ENCODE results near the gene CCDC12.

Gene CCDC12

GRCh38 chr3:46905213-46905560, 71.4 kb downstream of the CCDC12 start:
- CTCF ChIA-PET, result no interaction called here
- TF ChIP-seq HDGF (IDR thresholded peaks at IDR 0.05; ENCODE audit: borderline replicate concordance) (no peak), SUZ12 (IDR thresholded peaks at IDR 0.05) (no peak), FOXM1 (IDR thresholded peaks at IDR 0.05; ENCODE audit: borderline replicate concordance) (no peak), ZNF384 (IDR thresholded peaks at IDR 0.05) (no peak), LEF1 (IDR thresholded peaks at IDR 0.05; ENCODE audit: borderline replicate concordance) (no peak), L3MBTL2 (conservative IDR thresholded peaks at IDR 0.05) (no peak), SP1 (IDR thresholded peaks at IDR 0.05) (no peak), CTBP1 (IDR thresholded peaks at IDR 0.05; ENCODE audit: borderline replicate concordance) (no peak), ELF4 (IDR thresholded peaks at IDR 0.05) (no peak), FOXK2 (IDR thresholded peaks at IDR 0.05) (no peak)
- POLR2A ChIA-PET, result no interaction called here
- DNase-seq (ENCODE audit: extremely low spot score), result no peak

GRCh38 chr3:46904303-46905212, 72.0 kb downstream of the CCDC12 start:
- ChIA-PET CTCF (interaction anchor here (0.6 kb wide), 1 partner anchor 14 kb away, joined by 3 read pairs; no protein-coding TSS in a partner anchor), POLR2A (no interaction called here)
- TF ChIP-seq TARDBP (IDR thresholded peaks at IDR 0.05) (no peak), FOXM1 (IDR thresholded peaks at IDR 0.05; ENCODE audit: borderline replicate concordance) (no peak), SUZ12 (IDR thresholded peaks at IDR 0.05) (no peak), ARNT (IDR thresholded peaks at IDR 0.05) (no peak), ZNF384 (IDR thresholded peaks at IDR 0.05) (no peak), HDGF (IDR thresholded peaks at IDR 0.05; ENCODE audit: borderline replicate concordance) (no peak), SP1 (IDR thresholded peaks at IDR 0.05) (no peak), LEF1 (IDR thresholded peaks at IDR 0.05; ENCODE audit: borderline replicate concordance) (no peak), CTBP1 (IDR thresholded peaks at IDR 0.05; ENCODE audit: borderline replicate concordance) (no peak), L3MBTL2 (conservative IDR thresholded peaks at IDR 0.05) (no peak), FOXK2 (IDR thresholded peaks at IDR 0.05) (no peak), PKNOX1 (IDR thresholded peaks at IDR 0.05) (no peak), BHLHE40 (IDR thresholded peaks at IDR 0.05; ENCODE audit: borderline replicate concordance) (no peak), FOXA1 (IDR thresholded peaks at IDR 0.05) (no peak), ELF4 (IDR thresholded peaks at IDR 0.05) (no peak), NFRKB (IDR thresholded peaks at IDR 0.05) (no peak)
- no peak for DNase-seq (ENCODE audit: extremely low spot score)

GRCh38 chr3:46903341-46904302, 72.9 kb downstream of the CCDC12 start:
- TF ChIP-seq SP1 (IDR thresholded peaks at IDR 0.05) (no peak), LEF1 (IDR thresholded peaks at IDR 0.05; ENCODE audit: borderline replicate concordance) (no peak), ZNF384 (IDR thresholded peaks at IDR 0.05) (no peak), ARNT (IDR thresholded peaks at IDR 0.05) (no peak), CTBP1 (IDR thresholded peaks at IDR 0.05; ENCODE audit: borderline replicate concordance) (no peak), L3MBTL2 (conservative IDR thresholded peaks at IDR 0.05) (no peak)
- ChIA-PET CTCF (no interaction called here), POLR2A (no interaction called here)
- no peak for DNase-seq (ENCODE audit: extremely low spot score)

DNA sequence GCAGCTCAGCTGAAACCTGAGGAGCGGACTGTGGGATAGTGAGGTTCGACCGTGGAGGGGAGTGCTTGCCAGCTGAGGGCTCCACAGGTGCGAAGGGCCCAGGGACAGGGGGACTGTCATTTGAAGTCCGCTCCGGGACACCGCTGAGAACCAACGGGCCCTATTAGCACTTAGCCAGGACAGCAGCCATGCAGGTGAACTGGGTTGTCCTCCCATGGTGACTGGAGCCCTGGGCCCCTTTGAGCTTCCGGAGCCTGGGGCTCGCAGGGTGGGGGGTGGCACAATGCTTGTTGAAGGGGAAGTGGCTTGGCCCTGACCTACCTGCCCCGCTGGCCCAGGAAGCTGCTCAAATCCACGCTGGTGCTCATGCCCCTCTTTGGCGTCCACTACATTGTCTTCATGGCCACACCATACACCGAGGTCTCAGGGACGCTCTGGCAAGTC, 74.3 kb downstream of the CCDC12 start:
- DNase-seq (ENCODE audit: extremely low spot score), result no peak
- TF ChIP-seq TARDBP (IDR thresholded peaks at IDR 0.05) (no peak), PKNOX1 (IDR thresholded peaks at IDR 0.05) (no peak), ZNF384 (IDR thresholded peaks at IDR 0.05) (no peak), NFRKB (IDR thresholded peaks at IDR 0.05) (no peak), ELF4 (IDR thresholded peaks at IDR 0.05) (no peak), CTBP1 (IDR thresholded peaks at IDR 0.05; ENCODE audit: borderline replicate concordance) (no peak), FOXK2 (IDR thresholded peaks at IDR 0.05) (no peak), L3MBTL2 (conservative IDR thresholded peaks at IDR 0.05) (no peak), SUZ12 (IDR thresholded peaks at IDR 0.05) (no peak), LEF1 (IDR thresholded peaks at IDR 0.05; ENCODE audit: borderline replicate concordance) (no peak), HDGF (IDR thresholded peaks at IDR 0.05; ENCODE audit: borderline replicate concordance) (no peak), ARNT (IDR thresholded peaks at IDR 0.05) (no peak), FOXM1 (IDR thresholded peaks at IDR 0.05; ENCODE audit: borderline replicate concordance) (no peak), BHLHE40 (IDR thresholded peaks at IDR 0.05; ENCODE audit: borderline replicate concordance) (no peak), SP1 (IDR thresholded peaks at IDR 0.05) (no peak), FOXA1 (IDR thresholded peaks at IDR 0.05) (no peak)
- CTCF ChIA-PET, result no interaction called here

DNA sequence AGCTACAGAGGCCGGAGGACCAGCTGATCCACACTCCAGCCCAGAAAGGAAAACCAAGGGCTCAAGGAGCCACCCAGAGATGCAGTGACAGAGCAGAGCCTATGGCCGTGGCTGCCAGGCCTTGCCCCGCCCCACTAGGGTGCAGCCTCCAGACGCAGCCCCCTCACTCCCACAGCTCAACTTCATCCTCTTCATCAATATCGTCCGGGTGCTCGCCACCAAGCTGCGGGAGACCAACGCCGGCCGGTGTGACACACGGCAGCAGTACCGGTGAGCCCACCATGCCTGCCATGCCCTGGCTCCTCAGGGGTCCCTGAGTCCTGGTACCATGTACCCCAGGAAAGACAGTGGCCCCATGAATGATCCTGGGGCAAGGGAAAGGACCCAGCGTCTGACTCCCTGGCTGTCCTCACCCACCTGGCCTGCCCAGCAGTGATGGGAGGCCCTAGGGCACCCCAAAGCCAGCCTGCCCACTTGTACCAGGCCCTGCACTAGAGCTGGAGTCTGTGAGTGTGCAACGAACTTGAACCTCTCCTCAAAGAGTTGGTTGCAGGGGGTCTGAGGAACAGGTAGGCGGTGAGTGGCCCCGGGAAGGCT, 74.9 kb downstream of the CCDC12 start:
- ChIA-PET POLR2A (no interaction called here), CTCF (interaction anchor here (1.0 kb wide), 1 partner anchor 42 kb away, joined by 3 read pairs; no protein-coding TSS in a partner anchor)
- TF ChIP-seq CTBP1 (IDR thresholded peaks at IDR 0.05; ENCODE audit: borderline replicate concordance) (no peak), PKNOX1 (IDR thresholded peaks at IDR 0.05) (no peak)
- no peak for DNase-seq (ENCODE audit: extremely low spot score)

More for the DNA sequence above, 74.3 kb downstream of the CCDC12 start:
- POLR2A ChIA-PET, result no interaction called here
